Common myeloid progenitor, CD34-positive (primary cell): Measurements from ENCODE around the gene EYA4.

Experiments
- CTCF ChIA-PET: fragments of 350-600 bp; sonication (Branson Sonifier 250); formaldehyde crosslinking; loops from one replicate; lab custom pipeline; 2021; ENCODE audit warnings: antibody characterized with exemption; lab: Charles Lee
- POLR2A ChIA-PET: fragments of 350-600 bp; sonication (Branson Sonifier 250); formaldehyde crosslinking; loops from one replicate; lab custom pipeline; 2021; ENCODE audit warnings: antibody characterized with exemption; lab: Charles Lee
- DNase-seq, 3 donors: peaks; one replicate each; pipeline versions ENCODE4 v3.0.0 to v3.0.0-alpha.2; 2013
- H3K27ac ChIP-seq, 2 experiments: 1 replicate in 1 of 2; 2 replicates in 1 of 2; pipeline ENCODE4 v1.7.0; 2013; ENCODE audit warnings: inconsistent platforms in 2 of 2, low read length in 2 of 2, mild to moderate bottlenecking in 2 of 2, low read depth in 1 of 2, moderate library complexity in 1 of 2; ENCODE audit not compliant: severe bottlenecking in 2 of 2, insufficient read depth in 1 of 2, poor library complexity in 1 of 2
- H3K27me3 ChIP-seq, 5 experiments: replicated peaks in 2 of 5; 1 replicate in 3 of 5; 2 replicates in 2 of 5; pipeline versions ENCODE4 v1.6.1 to v1.7.0; 2013; ENCODE audit warnings: low read length in 4 of 5, mild to moderate bottlenecking in 2 of 5, moderate library complexity in 2 of 5, inconsistent platforms in 1 of 5; ENCODE audit not compliant: insufficient read depth in 5 of 5, control insufficient read depth in 4 of 5
- H3K36me3 ChIP-seq, 4 experiments: 1 replicate in 2 of 4; 2 replicates in 2 of 4; pipeline versions ENCODE4 v1.6.1 to v1.7.0; 2013; ENCODE audit warnings: low read length in 3 of 4, control low read depth in 1 of 4, mild to moderate bottlenecking in 1 of 4; ENCODE audit not compliant: control insufficient read depth in 4 of 4, insufficient read depth in 4 of 4
- H3K4me1 ChIP-seq, 4 experiments: 1 replicate in 3 of 4; 2 replicates in 1 of 4; pipeline versions ENCODE4 v1.6.1 to v1.7.1; 2013; ENCODE audit warnings: low read length in 3 of 4, mild to moderate bottlenecking in 3 of 4, control low read depth in 1 of 4, inconsistent platforms in 1 of 4, moderate library complexity in 1 of 4; ENCODE audit not compliant: control insufficient read depth in 4 of 4, insufficient read depth in 4 of 4; ENCODE audit errors: control extremely low read depth in 1 of 4
- H3K4me3 ChIP-seq, 7 experiments: 1 replicate in 4 of 7; 2 replicates in 3 of 7; pipeline versions ENCODE4 v1.5.1 to v1.7.0; 2013; ENCODE audit warnings: mild to moderate bottlenecking in 7 of 7, low read length in 6 of 7, moderate library complexity in 6 of 7, inconsistent platforms in 2 of 7, low read depth in 2 of 7, control low read depth in 1 of 7; ENCODE audit not compliant: insufficient read depth in 4 of 7, control insufficient read depth in 1 of 7; ENCODE audit errors: extremely low read depth in 1 of 7
- H3K9me3 ChIP-seq, 5 experiments: 1 replicate in 4 of 5; 2 replicates in 1 of 5; pipeline versions ENCODE4 v1.6.1 to v1.7.1; 2013; ENCODE audit warnings: low read length in 4 of 5, mild to moderate bottlenecking in 2 of 5, inconsistent platforms in 1 of 5, low read depth in 1 of 5, moderate library complexity in 1 of 5; ENCODE audit not compliant: control insufficient read depth in 4 of 5, insufficient read depth in 2 of 5; ENCODE audit errors: control extremely low read depth in 1 of 5
- WGBS: methylation state at CpG from one replicate; pipeline ENCODE4 v1.1.5; 2013; ENCODE audit not compliant: insufficient coverage; 5-methylcytosine and 5-hydroxymethylcytosine counted together

Gene EYA4

DNA sequence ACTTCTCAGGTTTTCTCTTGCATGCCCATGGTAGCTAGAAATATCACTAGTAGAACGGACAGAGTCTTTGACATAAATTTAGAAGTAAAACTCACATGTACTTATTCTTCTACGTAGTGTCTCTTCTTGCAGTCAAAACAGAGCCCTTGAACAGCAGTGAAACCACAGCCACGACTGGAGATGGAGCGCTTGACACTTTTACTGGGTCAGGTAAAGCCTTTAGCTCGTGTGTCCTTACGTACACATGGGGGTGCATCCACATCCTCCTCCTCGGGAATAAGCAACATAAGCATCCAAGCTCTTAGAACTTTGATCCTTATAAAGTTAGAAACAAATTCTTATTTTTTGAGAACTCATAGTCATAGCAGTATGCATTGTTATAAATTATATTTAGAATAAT, 215.3 kb downstream of the EYA4 start:
- peaks cover 0 to 2% (median 0%) of the 10 kb centered on the region in 5 experiments for H3K27me3 ChIP-seq
- no peaks in the 10 kb centered on the region for H3K9me3 ChIP-seq
- H3K4me1 ChIP-seq = no peaks in the 10 kb centered on the region
- ChIA-PET CTCF (interaction anchor here (1.2 kb wide), 1 partner anchor 20 kb away, joined by 3 read pairs; no protein-coding TSS in a partner anchor), POLR2A (no interaction called here)
- no peak overlapping the region for H3K4me3 ChIP-seq
- no peak for DNase-seq
- H3K36me3 ChIP-seq = no peaks in the 10 kb centered on the region
- H3K27ac ChIP-seq = no peak overlapping the region
- 90% methylated on average over 4 of the region's 7 CpGs for WGBS

GRCh38 chr6:133456944-133457343, 215.8 kb downstream of the EYA4 start:
- Histone ChIP-seq H3K9me3 (no peaks in the 10 kb centered on the region), H3K4me1 (no peaks in the 10 kb centered on the region), H3K36me3 (no peaks in the 10 kb centered on the region), H3K4me3 (no peak overlapping the region), H3K27ac (no peak overlapping the region), H3K27me3 (peaks cover 0 to 2% (median 0%) of the 10 kb centered on the region in 5 experiments)
- POLR2A ChIA-PET = no interaction called here
- no peak for DNase-seq
- no CpG with 5 or more reads among the region's 4 CpGs for WGBS
- CTCF ChIA-PET = no interaction called here

DNA sequence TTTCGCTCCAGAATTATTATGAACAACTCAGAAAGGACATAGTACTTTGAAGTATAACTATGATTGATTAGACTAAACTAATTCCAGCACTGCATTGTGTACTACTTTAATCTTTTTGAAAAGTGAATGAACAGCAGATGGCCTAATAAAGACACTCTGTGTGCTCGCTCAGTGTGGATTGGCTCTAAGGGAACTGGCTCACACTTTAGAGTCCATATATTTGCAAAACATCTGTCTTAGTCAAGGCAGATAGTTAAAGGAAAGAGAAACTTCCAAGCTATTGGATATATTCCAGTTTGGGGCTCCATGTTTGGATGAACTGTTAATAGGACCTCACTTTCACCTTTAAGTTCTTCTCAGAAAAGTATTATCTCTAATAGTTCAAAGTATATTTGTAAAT, 218.9 kb downstream of the EYA4 start:
- POLR2A ChIA-PET = no interaction called here
- no peaks in the 10 kb centered on the region for H3K9me3 ChIP-seq
- H3K4me1 ChIP-seq = no peaks in the 10 kb centered on the region
- CTCF ChIA-PET = no interaction called here
- no peak for DNase-seq
- H3K36me3 ChIP-seq = no peaks in the 10 kb centered on the region
- 100% methylated on average over 1 of the region's 2 CpGs for WGBS
- H3K27me3 ChIP-seq = peaks cover 0 to 2% (median 0%) of the 10 kb centered on the region in 5 experiments
- H3K27ac ChIP-seq = no peak overlapping the region
- no peak overlapping the region for H3K4me3 ChIP-seq

DNA sequence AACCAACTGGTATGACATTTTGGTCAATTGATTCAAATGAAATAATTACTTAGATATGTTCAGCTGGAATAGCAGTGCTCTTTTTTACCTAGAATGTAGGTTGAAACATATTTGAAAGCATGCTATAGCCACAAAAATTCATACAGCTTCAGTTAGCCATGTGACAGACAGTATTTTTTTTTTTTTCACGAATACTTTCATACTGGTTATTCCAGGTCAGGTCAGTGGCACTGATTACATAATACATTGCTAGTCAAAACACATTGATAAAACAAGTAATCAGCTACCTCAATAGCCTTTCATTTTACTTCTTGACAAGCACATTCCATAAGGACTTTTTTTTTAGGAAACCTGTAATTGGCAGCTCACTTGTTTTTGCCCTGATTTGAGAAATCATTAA, 222.6 kb downstream of the EYA4 start:
- POLR2A ChIA-PET = no interaction called here
- no peak for DNase-seq
- Histone ChIP-seq H3K4me1 (no peaks in the 10 kb centered on the region), H3K4me3 (no peak overlapping the region), H3K36me3 (no peaks in the 10 kb centered on the region), H3K9me3 (no peaks in the 10 kb centered on the region), H3K27me3 (peaks cover 0 to 1% (median 0%) of the 10 kb centered on the region in 5 experiments), H3K27ac (no peak overlapping the region)
- 100% methylated on average over 1 of the region's 1 CpG for WGBS
- CTCF ChIA-PET = no interaction called here

DNA sequence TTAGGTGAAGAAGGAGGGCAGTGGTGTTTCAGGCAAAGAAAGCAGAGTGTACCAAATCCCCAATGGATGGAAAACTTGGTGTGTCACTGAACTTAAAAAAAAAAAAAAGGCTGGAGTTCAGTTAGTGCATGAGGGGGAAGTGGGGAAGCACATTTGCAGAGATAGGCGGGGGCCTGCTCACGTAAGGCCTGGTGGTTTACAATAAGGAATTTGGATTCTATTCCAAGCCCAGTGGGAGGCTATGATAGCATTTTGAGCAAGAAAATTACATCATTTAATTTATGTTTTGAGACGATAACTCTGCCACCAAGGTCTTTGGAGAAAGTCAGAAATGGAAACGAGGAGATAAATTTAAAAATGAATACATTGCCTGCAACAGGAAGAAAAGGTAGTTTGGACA, 225.5 kb downstream of the EYA4 start:
- H3K27me3 ChIP-seq = no peaks in the 10 kb centered on the region
- H3K36me3 ChIP-seq = no peaks in the 10 kb centered on the region
- DNase-seq = no peak
- WGBS = 93% methylated on average over 4 of the region's 4 CpGs
- H3K4me3 ChIP-seq = no peak overlapping the region
- H3K9me3 ChIP-seq = no peaks in the 10 kb centered on the region
- POLR2A ChIA-PET = no interaction called here
- no peak overlapping the region for H3K27ac ChIP-seq
- CTCF ChIA-PET = no interaction called here
- no peaks in the 10 kb centered on the region for H3K4me1 ChIP-seq

DNA sequence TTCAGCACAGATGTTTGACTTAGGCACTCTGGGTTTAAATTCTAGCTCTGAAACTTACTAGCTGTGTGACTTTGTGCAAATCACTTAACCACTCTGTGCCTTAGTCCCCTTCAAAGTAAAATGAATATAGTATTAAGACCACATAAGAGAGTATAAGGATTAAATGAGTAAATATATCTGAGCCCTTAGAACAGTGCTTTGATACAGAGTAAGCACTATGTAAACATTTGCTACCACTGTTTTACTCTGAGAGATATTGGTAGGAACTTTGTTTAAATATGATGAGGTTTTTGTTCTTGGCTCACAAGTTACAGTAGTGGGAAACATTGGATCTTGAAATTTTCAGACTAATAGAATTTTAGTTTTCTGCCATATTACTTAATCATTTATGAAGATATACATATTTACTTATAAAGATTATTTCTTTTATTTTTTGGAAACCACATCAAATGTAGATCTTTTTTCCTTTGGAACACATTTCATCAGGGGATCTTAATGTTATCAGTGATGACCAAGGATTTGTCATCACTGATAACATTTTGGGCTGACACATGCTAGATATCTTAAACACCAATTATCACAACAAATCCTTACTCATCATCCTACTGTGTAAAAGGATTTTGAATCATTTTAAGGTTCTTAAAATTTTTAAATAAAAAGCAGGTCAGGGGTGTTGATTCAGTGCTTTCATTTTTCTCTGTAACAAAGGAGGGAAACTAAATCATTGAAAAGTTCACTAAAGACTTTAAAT, 226.2 kb downstream of the EYA4 start:
- Histone ChIP-seq H3K36me3 (no peaks in the 10 kb centered on the region), H3K27ac (no peak overlapping the region), H3K9me3 (no peaks in the 10 kb centered on the region), H3K4me1 (no peaks in the 10 kb centered on the region), H3K4me3 (no peak overlapping the region), H3K27me3 (no peaks in the 10 kb centered on the region)
- ChIA-PET POLR2A (no interaction called here), CTCF (no interaction called here)
- DNase-seq = no peak

- ChIA-PET POLR2A (no interaction called here), CTCF (no interaction called here)
- H3K9me3 ChIP-seq = no peaks in the 10 kb centered on the region
- H3K27me3 ChIP-seq = no peaks in the 10 kb centered on the region
- H3K4me3 ChIP-seq = no peak overlapping the region
- no peaks in the 10 kb centered on the region for H3K36me3 ChIP-seq
- no peaks in the 10 kb centered on the region for H3K4me1 ChIP-seq
- no peak for DNase-seq
- no CpG with 5 or more reads among the region's 2 CpGs for WGBS
- H3K27ac ChIP-seq = no peak overlapping the region
Measured at GRCh38 chr6:133467982-133468380, 226.8 kb downstream of the EYA4 start.
